Tibial nerve (tissue), 4 donors: ENCODE results near the gene WTAP. TPM values are rescaled to one million over a fixed set of nuclear protein-coding genes. Genes with fewer than 3 reads are reported as not detected.
"Not testable (repeated sequence)": the region's sequence is repeated elsewhere in the genome, so short reads cannot be mapped to it uniquely, and the experiment has no call there.

Experiments
- DNase-seq, 2 donors: peaks; one replicate each; pipeline ENCODE4 v3.0.0-alpha.2; 2019; ENCODE audit warnings: low spot score in 2 of 2
- H3K27ac ChIP-seq, 4 donors: fragments of 200-600 bp; sonication (generic) in 3 of 4; one replicate each; pipeline ENCODE4 v1.5.1; 2017 to 2019; ENCODE audit warnings: mild to moderate bottlenecking in 1 of 4
- H3K27me3 ChIP-seq, 2 donors: fragments of 200-600 bp; sonication (generic) in 1 of 2; one replicate each; pipeline versions ENCODE4 v1.5.1 to v1.6.0; 2017 to 2019
- H3K36me3 ChIP-seq, 3 donors: fragments of 200-600 bp; sonication (generic); one replicate each; pipeline ENCODE4 v1.5.1; 2018 to 2019
- H3K4me1 ChIP-seq, 4 donors: fragments of 200-600 bp; sonication (generic) in 3 of 4; one replicate each; pipeline ENCODE4 v1.5.1; 2017 to 2019
- H3K4me3 ChIP-seq, 4 donors: fragments of 200-600 bp; sonication (generic) in 3 of 4; one replicate each; pipeline ENCODE4 v1.5.1; 2017 to 2019; ENCODE audit warnings: mild to moderate bottlenecking in 1 of 4, moderate library complexity in 1 of 4
- H3K9me3 ChIP-seq, 4 donors: fragments of 200-600 bp; sonication (generic) in 3 of 4; one replicate each; pipeline ENCODE4 v1.5.1; 2017 to 2019
- CTCF ChIP-seq, 5 experiments: fragments of 200-600 bp in 3 of 5; fragments of 450-650 bp in 2 of 5; sonication (generic) in 3 of 5; IDR thresholded peaks; one replicate each; pipeline ENCODE4 v1.5.1; 2016 to 2019; ENCODE audit warnings: antibody characterized with exemption in 5 of 5, mild to moderate bottlenecking in 3 of 5, moderate library complexity in 2 of 5
- EP300 ChIP-seq, 2 donors: sonication (generic); formaldehyde crosslinking; IDR thresholded peaks; one replicate each; pipeline ENCODE4 v1.6.1; 2017; ENCODE audit warnings: antibody characterized with exemption in 2 of 2, mild to moderate bottlenecking in 1 of 2
- POLR2A ChIP-seq, 2 donors: fragments of 450-650 bp; IDR thresholded peaks; one replicate each; pipeline ENCODE4 v1.6.1; 2017; ENCODE audit warnings: antibody characterized with exemption in 2 of 2, mild to moderate bottlenecking in 2 of 2, moderate library complexity in 2 of 2
- WGBS, 2 donors: methylation state at CpG; one replicate each; pipeline ENCODE4 v1.1.5; 2018; 5-methylcytosine and 5-hydroxymethylcytosine counted together
- total RNA-seq, 4 donors: library from RNA; depleted of rRNA; stranded (reverse); fragments of >200 nt; gene quantifications; one replicate each; pipeline ENCODE4 v1.1.0, GENCODE V29; 2016

Gene WTAP
- total RNA-seq, 4 donors from 2014 or later, result 69.3 to 81.4 (median 78.0) TPM

- 72 to 78% methylated on average over 3 of the region's 3 CpGs for WGBS, 2 donors
- H3K27me3 ChIP-seq, result no peaks in the 10 kb centered on the region
- no peak for DNase-seq
- TF ChIP-seq POLR2A (IDR thresholded peaks at IDR 0.05) (no peak), EP300 (IDR thresholded peaks at IDR 0.05) (no peak), CTCF (IDR thresholded peaks at IDR 0.05) (no peak)
- H3K4me3 ChIP-seq, result no peak overlapping the region
- H3K9me3 ChIP-seq, result no peaks in the 10 kb centered on the region
- H3K4me1 ChIP-seq, result peaks cover 0 to 88% (median 19%) of the 10 kb centered on the region in 4 donors
- peaks cover 0 to 72% (median 0%) of the 10 kb centered on the region in 3 donors for H3K36me3 ChIP-seq
- no peak overlapping the region for H3K27ac ChIP-seq
These were observed 40.6 kb upstream of the WTAP start for GRCh38 chr6:159686703-159687102.

- DNase-seq, result no peak
- no peak for TF ChIP-seq POLR2A (IDR thresholded peaks at IDR 0.05)
- TF ChIP-seq CTCF (IDR thresholded peaks at IDR 0.05), result no peak
- no peak for TF ChIP-seq EP300 (IDR thresholded peaks at IDR 0.05)
- 92 to 93% methylated on average over 9 of the region's 9 CpGs for WGBS, 2 donors
- Histone ChIP-seq H3K27ac (no peak overlapping the region), H3K27me3 (no peaks in the 10 kb centered on the region), H3K4me1 (peaks cover 0 to 86% (median 22%) of the 10 kb centered on the region in 4 donors), H3K9me3 (no peaks in the 10 kb centered on the region), H3K4me3 (no peak overlapping the region), H3K36me3 (peaks cover 0 to 66% (median 0%) of the 10 kb centered on the region in 3 donors)
These were observed 40.0 kb upstream of the WTAP start for GRCh38 chr6:159687341-159687740.

GRCh38 chr6:159688266-159688905 is 38.9 kb upstream of the WTAP start:
- Histone ChIP-seq H3K36me3 (peaks cover 0 to 57% (median 0%) of the 10 kb centered on the region in 3 donors), H3K27me3 (no peaks in the 10 kb centered on the region), H3K9me3 (no peaks in the 10 kb centered on the region), H3K4me3 (peak overlapping the region in 1 of 4 donors; percentile 14), H3K4me1 (peaks cover 0 to 77% (median 21%) of the 10 kb centered on the region in 4 donors), H3K27ac (peak overlapping the region in 2 of 4 donors; percentile 2 to 20)
- DNase-seq, result no peak
- TF ChIP-seq EP300 (IDR thresholded peaks at IDR 0.05) (no peak), CTCF (IDR thresholded peaks at IDR 0.05) (no peak)
- WGBS, 2 donors, result 77 to 78% methylated on average over 5 of the region's 5 CpGs

GRCh38 chr6:159689001-159689400 is 38.3 kb upstream of the WTAP start:
- H3K27me3 ChIP-seq, result no peaks in the 10 kb centered on the region
- peak overlapping the region in 1 of 4 donors; percentile 14 for H3K4me3 ChIP-seq
- no peak for TF ChIP-seq CTCF (IDR thresholded peaks at IDR 0.05)
- TF ChIP-seq POLR2A (IDR thresholded peaks at IDR 0.05), result no peak
- TF ChIP-seq EP300 (IDR thresholded peaks at IDR 0.05), result peak in 1 of 2 donors; percentile 5
- H3K36me3 ChIP-seq, result peaks cover 0 to 51% (median 0%) of the 10 kb centered on the region in 3 donors
- WGBS, 2 donors, result 86 to 88% methylated on average over 6 of the region's 6 CpGs
- H3K27ac ChIP-seq, result peak overlapping the region in 2 of 4 donors; percentile 2 to 20
- no peak for DNase-seq
- H3K9me3 ChIP-seq, result no peaks in the 10 kb centered on the region
- H3K4me1 ChIP-seq, result peaks cover 0 to 76% (median 22%) of the 10 kb centered on the region in 4 donors

GRCh38 chr6:159690135-159690534 is 37.2 kb upstream of the WTAP start:
- H3K27me3 ChIP-seq, DNase-seq, H3K9me3 ChIP-seq: not testable (repeated sequence)
- Histone ChIP-seq H3K27ac (peak overlapping the region in 2 of 4 donors; percentile 96 to 97), H3K36me3 (peaks cover 0 to 42% (median 0%) of the 10 kb centered on the region in 3 donors), H3K4me3 (peak overlapping the region in 1 of 4 donors; percentile 99), H3K4me1 (peaks cover 0 to 80% (median 27%) of the 10 kb centered on the region in 4 donors)
- WGBS, 2 donors, result 92 to 94% methylated on average over 13 of the region's 13 CpGs
